HEK293T (cell line): Measurements from ENCODE around the gene TARDBP.

Experiments used
- ARNT ChIP-seq: fragments of 450-650 bp; IDR thresholded peaks from 2 replicates; pipeline ENCODE4 v1.6.1; 2017; ENCODE audit warnings: mild to moderate bottlenecking
- NFRKB ChIP-seq: fragments of 450-650 bp; IDR thresholded peaks from 2 replicates; pipeline ENCODE4 v1.6.1; 2016; ENCODE audit warnings: mild to moderate bottlenecking, moderate library complexity
- SP1 ChIP-seq: fragments of 450-650 bp; IDR thresholded peaks from 2 replicates; pipeline ENCODE4 v1.6.1; 2017
- ZNF384 ChIP-seq: fragments of 450-650 bp; IDR thresholded peaks from 2 replicates; pipeline ENCODE4 v1.6.1; 2016

DNA sequence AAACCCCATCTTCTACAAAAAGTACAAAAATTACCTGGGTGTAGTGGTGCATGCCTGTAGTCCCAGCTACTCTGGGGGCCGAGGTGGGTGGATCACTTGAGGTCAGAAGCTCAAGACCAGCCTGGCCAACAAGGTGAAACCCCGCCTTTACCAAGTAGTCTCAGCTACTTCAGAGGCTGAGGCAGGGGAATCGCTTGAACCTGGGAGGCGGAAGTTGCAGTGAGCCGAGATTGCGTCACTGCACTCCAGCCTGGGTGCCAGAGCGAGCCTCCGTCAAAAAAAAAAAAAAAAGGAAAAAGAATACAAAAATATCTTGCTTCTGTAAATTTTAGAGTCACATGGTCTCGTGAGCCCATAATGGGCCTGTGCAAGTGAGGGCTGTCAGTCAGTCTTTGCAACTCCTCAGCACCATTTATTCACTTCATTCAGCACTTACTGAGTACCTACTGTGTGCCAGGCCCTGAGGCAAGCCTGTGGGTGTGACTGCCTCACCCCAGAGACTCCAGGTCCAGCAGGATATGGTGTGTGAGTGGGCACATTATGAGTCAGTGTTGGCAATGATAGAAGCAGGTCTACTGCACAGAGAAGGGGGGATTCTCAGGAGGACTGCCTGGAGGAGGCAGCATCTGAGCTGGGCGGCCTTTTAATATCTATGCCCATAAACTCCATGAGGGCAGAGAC lies 46.8 kb upstream of the TARDBP start:
- TF ChIP-seq SP1 (no peak), ZNF384 (no peak), NFRKB (no peak), ARNT (no peak)
